ENCODE data around the gene MNS1. TPM values are rescaled to one million over a fixed set of nuclear protein-coding genes. Genes with fewer than 3 reads are reported as not detected.

Gene MNS1
- total and polyA plus RNA-seq, 2 donors (not counting 1 experiment from before 2014, with no cell fraction given): not detected

GRCh38 chr15:56469483-56469882 lies 4.5 kb upstream of the MNS1 start:
- no peaks in the 10 kb centered on the region for H3K27me3 ChIP-seq (replicated peaks in 1 of 4; ENCODE audit: control extremely low read depth in 1 of 4, control insufficient read depth in 3 of 4, insufficient read depth in 4 of 4, low read length in 3 of 4)
- no peak overlapping the region for H3K4me2 ChIP-seq (replicated peaks; ENCODE audit: low read depth, low read length, poor library complexity, severe bottlenecking)
- ChIA-PET POLR2A (no interaction called here), CTCF (interaction anchor here (1.1 kb wide), 1 partner anchor 21 kb away, joined by 3 read pairs; no protein-coding TSS in a partner anchor)
- H3K4me3 ChIP-seq (ENCODE audit: control extremely low read depth in 1 of 5, extremely low read depth in 1 of 5, insufficient read depth in 1 of 5, low read depth in 2 of 5, low read length in 4 of 5): no peak overlapping the region
- H4K20me1 ChIP-seq (ENCODE audit: control insufficient read depth, insufficient read depth, low read length, poor library complexity, severe bottlenecking): no peaks in the 10 kb centered on the region
- peaks cover 1 to 9% of the 10 kb centered on the region in 2 donors for H3K4me1 ChIP-seq (ENCODE audit: control insufficient read depth in 2 of 2, insufficient read depth in 2 of 2, low read length in 2 of 2)
- intact Hi-C loops (cut with micrococcal nuclease): loop anchor here (5.0 kb wide), 2 partner anchors 833 to 972 kb away; no protein-coding TSS in a partner anchor
- peaks cover 17% of the 10 kb centered on the region for H3K4me1 Mint-ChIP-seq
- H3K27ac Mint-ChIP-seq: no peak overlapping the region
- DNase-seq: no peak
- no peaks in the 10 kb centered on the region for H3K9me3 ChIP-seq (ENCODE audit: control extremely low read depth in 1 of 3, control insufficient read depth in 2 of 3, insufficient read depth in 1 of 3, low read length in 2 of 3)
- no peak overlapping the region for H3K27ac ChIP-seq (ENCODE audit: low read length in 2 of 2)
- peak overlapping the region; percentile 67 for H2AFZ ChIP-seq (ENCODE audit: insufficient read depth, low read depth, low read length, poor library complexity, severe bottlenecking)
- no peak for ATAC-seq (ENCODE audit: low read depth)
- H3K9ac ChIP-seq (ENCODE audit: low read length): no peak overlapping the region
- H3K79me2 ChIP-seq (ENCODE audit: control insufficient read depth, insufficient read depth, low read length): no peaks in the 10 kb centered on the region
- TF ChIP-seq CTCF (IDR thresholded peaks at IDR 0.05): no peak
- TF ChIP-seq EZH2 (IDR thresholded peaks at IDR 0.05; ENCODE audit: borderline replicate concordance, insufficient read depth, low read depth, low read length, poor library complexity, severe bottlenecking): no peak
- no peaks in the 10 kb centered on the region for H3K9me3 Mint-ChIP-seq (ENCODE audit: insufficient read depth)
- H3K36me3 ChIP-seq (replicated peaks in 1 of 2; ENCODE audit: control extremely low read depth in 1 of 2, control insufficient read depth in 1 of 2, extremely low read depth in 1 of 2, insufficient read depth in 2 of 2, low read length in 1 of 2): no peaks in the 10 kb centered on the region
- H3K4me3 Mint-ChIP-seq: no peak overlapping the region
- H3K27me3 Mint-ChIP-seq: no peaks in the 10 kb centered on the region

GRCh38 chr15:56468401-56468800 lies 3.5 kb upstream of the MNS1 start:
- no CpG with 5 or more reads among the region's 2 CpGs for WGBS (ENCODE audit: insufficient coverage)
- ATAC-seq (ENCODE audit: low read depth) (no peak), DNase-seq (peak; percentile 62)
- Histone ChIP-seq H3K79me2 (ENCODE audit: control insufficient read depth, insufficient read depth, low read length) (no peaks in the 10 kb centered on the region), H3K4me2 (replicated peaks; ENCODE audit: low read depth, low read length, poor library complexity, severe bottlenecking) (peak overlapping the region; percentile 72), H4K20me1 (ENCODE audit: control insufficient read depth, insufficient read depth, low read length, poor library complexity, severe bottlenecking) (no peaks in the 10 kb centered on the region), H3K4me3 (ENCODE audit: control extremely low read depth in 1 of 5, extremely low read depth in 1 of 5, insufficient read depth in 1 of 5, low read depth in 2 of 5, low read length in 4 of 5) (peak overlapping the region; percentile 14 to 59 (median 42)), H3K36me3 (replicated peaks in 1 of 2; ENCODE audit: control extremely low read depth in 1 of 2, control insufficient read depth in 1 of 2, extremely low read depth in 1 of 2, insufficient read depth in 2 of 2, low read length in 1 of 2) (no peaks in the 10 kb centered on the region), H3K9ac (ENCODE audit: low read length) (peak overlapping the region; percentile 62), H2AFZ (ENCODE audit: insufficient read depth, low read depth, low read length, poor library complexity, severe bottlenecking) (peak overlapping the region; percentile 67), H3K4me1 (ENCODE audit: control insufficient read depth in 2 of 2, insufficient read depth in 2 of 2, low read length in 2 of 2) (peaks cover 4 to 12% of the 10 kb centered on the region in 2 donors), H3K9me3 (ENCODE audit: control extremely low read depth in 1 of 3, control insufficient read depth in 2 of 3, insufficient read depth in 1 of 3, low read length in 2 of 3) (no peaks in the 10 kb centered on the region), H3K27me3 (replicated peaks in 1 of 4; ENCODE audit: control extremely low read depth in 1 of 4, control insufficient read depth in 3 of 4, insufficient read depth in 4 of 4, low read length in 3 of 4) (no peaks in the 10 kb centered on the region), H3K27ac (ENCODE audit: low read length in 2 of 2) (peak overlapping the region; percentile 43 to 58)
- Mint-ChIP-seq H3K4me1 (peaks cover 19% of the 10 kb centered on the region), H3K9me3 (ENCODE audit: insufficient read depth) (no peaks in the 10 kb centered on the region), H3K27ac (peak overlapping the region; percentile 77), H3K4me3 (peak overlapping the region; percentile 86), H3K27me3 (no peaks in the 10 kb centered on the region)
- CTCF ChIA-PET: interaction anchor here (0.5 to 2.0 kb wide), 5 partner anchors 10 to 224 kb away, joined by 3 to 7 read pairs (median 3); no protein-coding TSS in a partner anchor
- POLR2A ChIA-PET: no interaction called here
- TF ChIP-seq EZH2 (IDR thresholded peaks at IDR 0.05; ENCODE audit: borderline replicate concordance, insufficient read depth, low read depth, low read length, poor library complexity, severe bottlenecking) (no peak), CTCF (IDR thresholded peaks at IDR 0.05) (no peak)
- intact Hi-C loops (cut with micrococcal nuclease): loop anchor here (5.0 kb wide), 2 partner anchors 834 to 971 kb away; no protein-coding TSS in a partner anchor

All from B cell (primary cell).